Measurements from ENCODE around the gene SYNE4.

GRCh38 chr19:35986111-35986510, 22.5 kb downstream of the SYNE4 start:
- TF ChIP-seq EZH2phosphoT487 (IDR thresholded peaks at IDR 0.05; ENCODE audit: borderline replicate concordance, low read depth) (no peak), CTCF (IDR thresholded peaks at IDR 0.05) (no peak), POLR2AphosphoS5 (IDR thresholded peaks at IDR 0.05; ENCODE audit: low read depth, low read length) (no peak), REST (IDR thresholded peaks at IDR 0.05; ENCODE audit: low read depth, low read length) (no peak), CHD2 (IDR thresholded peaks at IDR 0.05; ENCODE audit: low read length, partially characterized antibody) (no peak), EP300 (IDR thresholded peaks at IDR 0.05; ENCODE audit: borderline replicate concordance in 1 of 2, low read depth in 1 of 2, low read length in 1 of 2) (no peak)
